ACHN (cell line): Measurements from ENCODE around the gene PLXDC1.

Experiments used
- DNase-seq: peaks from one replicate; pipeline ENCODE4 v3.0.0-alpha.2; 2015
- in situ Hi-C: cut with HindIII; loops from 2 replicates; pipeline ENCODE4 v1.10.0; 2017; ENCODE audit warnings: low sequenced_read_pairs, low pct_ligation_motif_present, low pct_unique_long_range_greater_than_20kb

Gene PLXDC1

DNA sequence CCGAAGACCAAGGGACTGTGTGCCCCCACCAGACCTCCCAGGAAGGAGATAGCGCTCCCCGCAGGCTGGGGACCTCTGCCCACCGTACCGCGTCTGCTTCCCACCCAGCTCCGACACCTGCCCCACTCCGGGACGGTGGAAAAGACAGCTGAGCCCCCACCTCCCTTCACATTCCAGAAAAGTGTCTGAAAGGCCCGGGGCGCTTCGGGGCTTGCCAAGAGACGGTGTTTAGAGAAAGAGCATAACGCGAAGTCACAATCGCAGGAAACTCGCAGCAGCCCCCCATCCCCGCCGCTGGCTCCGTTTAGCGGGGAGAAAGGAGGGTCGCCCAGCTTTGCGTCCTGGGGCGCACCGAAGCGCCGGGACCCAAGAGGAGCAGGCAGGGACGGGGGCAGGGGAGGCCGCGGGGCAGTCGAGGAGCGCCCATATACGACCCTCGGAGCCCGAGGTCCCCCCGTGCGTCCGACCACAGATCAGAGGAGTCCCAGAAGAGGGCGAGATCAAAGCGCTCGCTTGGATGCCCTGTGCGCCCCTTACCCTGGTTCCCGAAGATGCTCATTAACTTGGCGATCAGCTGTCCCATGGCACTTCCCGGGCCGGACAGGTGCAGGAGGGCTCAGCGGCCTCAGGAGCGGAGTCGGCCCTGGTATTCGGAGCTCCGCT is 13.9 kb upstream of the PLXDC1 start:
- no peak for DNase-seq
- in situ Hi-C loops: no loop called here

DNA sequence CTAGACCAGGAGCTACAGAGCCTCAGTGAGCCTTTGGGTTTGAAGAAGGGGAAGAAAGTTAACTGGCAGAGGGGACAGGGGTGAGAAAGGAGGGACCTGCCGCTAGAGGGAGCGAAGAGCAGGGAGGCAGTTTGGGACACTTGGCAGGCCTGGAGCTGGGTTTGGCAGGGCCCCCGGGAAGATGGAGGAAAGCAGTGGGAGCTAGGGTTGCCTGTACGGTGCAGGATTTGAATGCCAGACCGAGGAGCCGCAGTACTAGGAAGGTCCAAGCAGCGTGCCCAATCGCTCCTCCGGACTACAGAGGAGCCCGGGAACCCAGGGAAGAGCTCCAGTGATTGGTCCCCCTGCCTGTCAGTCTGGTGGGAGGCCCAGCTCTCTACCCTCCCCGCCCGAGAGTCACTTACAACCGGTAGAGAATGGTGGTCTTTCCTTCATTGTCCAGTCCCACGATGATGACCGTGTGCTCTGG is 13.3 kb upstream of the PLXDC1 start:
- peak; percentile 83 for DNase-seq
- in situ Hi-C loops: no loop called here

DNA sequence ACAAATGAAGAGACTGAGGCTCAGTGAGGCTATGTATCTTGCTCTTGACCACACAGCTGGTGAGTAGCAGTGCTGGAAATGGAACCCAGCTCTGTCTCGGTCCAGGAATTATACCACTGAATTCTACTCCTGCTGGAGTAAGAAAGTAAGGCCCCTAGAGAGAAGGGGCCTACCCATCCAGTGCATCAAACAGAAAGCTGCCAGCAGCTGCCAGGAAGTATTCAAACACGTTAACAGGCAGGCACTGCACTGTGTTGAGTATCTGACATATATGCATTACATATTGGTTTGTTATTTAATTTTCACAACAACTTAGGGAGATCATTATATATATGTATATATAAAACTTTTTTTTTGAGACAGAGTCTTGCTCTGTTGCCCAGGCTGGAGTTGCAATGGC is 10.5 kb upstream of the PLXDC1 start:
- in situ Hi-C loops: no loop called here
- DNase-seq: no peak

DNA sequence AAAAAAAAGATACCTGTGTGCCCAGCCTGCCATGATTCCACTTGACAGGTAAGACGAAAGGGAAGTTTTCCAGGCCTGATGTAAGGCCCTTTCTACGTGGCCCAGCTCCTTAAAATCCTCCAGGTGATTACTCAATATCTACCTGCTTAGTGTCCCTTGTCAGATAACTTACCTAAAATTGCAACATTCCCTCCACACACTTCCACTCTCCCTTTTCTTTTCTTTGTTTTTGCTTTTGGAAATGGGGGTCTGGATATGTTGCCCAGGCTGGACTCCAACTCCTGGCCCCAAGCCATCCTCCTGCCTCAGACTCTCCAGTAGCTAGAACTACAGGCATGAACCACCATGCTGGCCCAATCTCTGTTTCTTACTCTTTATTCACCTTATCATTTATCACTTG is 7.2 kb upstream of the PLXDC1 start:
- in situ Hi-C loops: no loop called here
- DNase-seq: no peak

DNA sequence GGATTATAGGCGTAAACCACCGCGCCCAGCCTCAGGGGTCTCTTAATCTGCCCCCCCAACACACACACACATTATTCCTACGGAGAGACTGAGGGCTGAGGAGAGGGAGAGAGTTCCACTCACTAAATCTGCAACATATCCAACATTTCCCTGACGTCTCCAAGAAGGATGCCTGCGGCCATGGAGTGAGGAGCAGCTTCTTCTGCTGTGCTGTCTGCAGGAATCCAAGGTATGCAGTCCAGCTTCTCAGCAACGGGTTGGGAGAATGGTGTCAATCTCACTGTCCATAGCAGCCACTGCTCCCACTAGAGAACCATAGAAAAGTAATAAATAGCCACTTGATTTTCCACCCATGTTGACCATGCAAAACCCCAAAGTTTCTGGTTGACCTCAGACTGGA is 5.1 kb upstream of the PLXDC1 start:
- no peak for DNase-seq
- in situ Hi-C loops: no loop called here

GRCh38 chr17:39155654-39156053 is 4.2 kb upstream of the PLXDC1 start:
- in situ Hi-C loops: no loop called here
- DNase-seq: no peak

DNA sequence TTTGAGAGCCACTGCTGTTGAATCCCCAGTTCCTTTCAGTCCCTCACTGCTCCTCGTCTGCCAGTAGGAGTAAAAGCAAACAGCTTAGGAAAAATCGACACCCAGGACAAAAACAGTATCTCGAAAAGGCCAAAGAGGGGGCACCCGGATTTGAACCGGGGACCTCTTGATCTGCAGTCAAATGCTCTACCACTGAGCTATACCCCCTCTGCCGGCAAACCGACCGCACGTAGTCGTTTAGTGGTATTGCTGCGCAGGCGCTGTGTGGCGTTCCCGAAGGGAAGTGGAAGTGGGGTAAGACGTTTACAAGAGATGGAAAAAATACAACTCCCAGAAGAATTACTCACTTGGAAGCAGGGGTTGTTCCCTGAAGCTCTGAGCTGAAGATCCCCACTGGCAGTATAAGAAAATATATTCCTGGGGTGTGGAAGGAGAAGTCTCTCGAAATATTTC is 2.2 kb upstream of the PLXDC1 start:
- in situ Hi-C loops: no loop called here
- peak; percentile 86 for DNase-seq

DNA sequence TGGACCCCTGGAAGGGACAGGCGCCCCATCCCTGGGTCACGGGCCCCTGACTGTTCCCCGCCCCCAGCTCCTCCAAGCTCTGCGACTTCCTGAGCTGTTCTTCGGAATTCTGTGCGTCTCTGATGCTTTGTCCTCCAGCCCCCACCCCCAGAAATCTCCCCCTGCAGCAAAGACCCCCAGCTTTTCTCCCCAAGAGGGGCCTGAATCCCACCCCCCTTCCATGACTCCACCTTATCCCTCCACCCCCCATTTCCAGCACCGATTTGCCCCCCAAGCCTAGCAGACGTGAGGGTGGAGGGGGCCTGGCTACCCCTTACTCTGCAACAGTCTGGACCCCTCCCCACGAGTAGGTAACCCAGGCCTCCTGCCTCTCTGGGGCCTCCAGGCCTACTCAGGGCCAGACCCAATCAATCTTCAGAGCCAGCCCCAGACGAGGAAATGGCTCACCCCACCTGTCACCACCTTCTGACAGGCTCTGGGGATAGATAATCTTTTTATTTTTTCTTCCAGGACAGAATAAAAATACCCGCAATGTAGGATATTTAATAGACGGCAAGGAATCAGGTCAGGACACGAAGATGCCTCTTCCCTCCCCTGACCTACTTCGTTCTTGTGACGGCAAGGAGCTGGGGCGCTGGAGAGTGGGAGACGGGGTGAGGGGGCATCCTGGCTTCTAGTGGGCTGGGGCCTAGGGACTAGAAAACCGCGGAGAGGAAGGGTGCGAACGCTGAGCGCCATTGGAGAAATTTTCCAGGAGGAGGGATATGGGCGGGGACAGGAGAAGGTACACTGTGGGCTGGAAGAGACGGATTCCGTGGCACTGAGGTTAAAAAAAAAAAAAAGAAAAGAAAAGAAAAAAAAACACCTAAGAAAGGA is 744 bp upstream of the PLXDC1 start:
- peak; percentile 62 for DNase-seq
- in situ Hi-C loops: no loop called here

DNA sequence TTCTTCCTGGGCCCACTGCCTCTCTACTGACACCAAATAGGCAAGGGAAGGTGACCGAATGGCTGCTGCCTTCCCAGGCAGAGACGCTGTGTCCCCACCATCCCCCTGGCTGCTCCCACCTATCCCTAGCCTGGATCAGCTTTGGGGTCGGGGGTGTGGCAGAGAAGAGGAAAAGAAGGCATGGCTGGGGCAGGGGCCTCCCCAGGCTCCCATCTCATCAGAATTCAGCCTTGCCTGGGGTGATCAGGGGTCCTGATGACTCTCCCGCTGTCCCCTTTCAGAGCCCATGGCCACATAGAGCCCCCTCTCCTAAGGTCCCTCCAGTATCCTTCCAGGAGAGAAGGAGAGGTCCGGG is 665 bp downstream of the PLXDC1 start:
- in situ Hi-C loops: no loop called here

DNA sequence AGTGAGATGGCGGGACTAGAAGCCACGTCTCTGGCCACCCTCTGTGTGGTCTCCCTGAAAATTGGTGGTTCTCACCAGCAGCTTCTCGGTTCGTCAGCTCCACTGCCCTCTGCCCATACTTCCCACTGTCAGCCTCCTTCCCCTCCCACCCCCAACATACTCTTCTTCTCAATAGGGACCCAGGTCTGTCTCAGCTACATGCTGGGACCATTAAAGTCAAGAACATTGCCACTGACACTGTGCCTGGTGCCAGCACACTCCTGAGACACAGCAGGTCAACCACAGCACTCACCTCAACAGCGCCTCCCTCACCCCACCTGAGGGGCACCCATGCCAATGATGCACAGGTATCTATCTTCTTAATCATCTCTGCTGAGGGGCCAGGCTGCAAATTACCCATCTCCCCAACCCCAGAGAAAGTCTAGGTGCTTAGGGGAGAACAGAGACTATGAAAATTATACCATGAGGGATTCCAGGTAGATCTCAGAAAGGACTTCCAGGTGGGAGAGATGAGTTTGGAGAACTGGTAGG is 1.3 kb downstream of the PLXDC1 start:
- in situ Hi-C loops: no loop called here
- no peak for DNase-seq

More for the DNA sequence above, 665 bp downstream of the PLXDC1 start:
- DNase-seq: no peak

DNA sequence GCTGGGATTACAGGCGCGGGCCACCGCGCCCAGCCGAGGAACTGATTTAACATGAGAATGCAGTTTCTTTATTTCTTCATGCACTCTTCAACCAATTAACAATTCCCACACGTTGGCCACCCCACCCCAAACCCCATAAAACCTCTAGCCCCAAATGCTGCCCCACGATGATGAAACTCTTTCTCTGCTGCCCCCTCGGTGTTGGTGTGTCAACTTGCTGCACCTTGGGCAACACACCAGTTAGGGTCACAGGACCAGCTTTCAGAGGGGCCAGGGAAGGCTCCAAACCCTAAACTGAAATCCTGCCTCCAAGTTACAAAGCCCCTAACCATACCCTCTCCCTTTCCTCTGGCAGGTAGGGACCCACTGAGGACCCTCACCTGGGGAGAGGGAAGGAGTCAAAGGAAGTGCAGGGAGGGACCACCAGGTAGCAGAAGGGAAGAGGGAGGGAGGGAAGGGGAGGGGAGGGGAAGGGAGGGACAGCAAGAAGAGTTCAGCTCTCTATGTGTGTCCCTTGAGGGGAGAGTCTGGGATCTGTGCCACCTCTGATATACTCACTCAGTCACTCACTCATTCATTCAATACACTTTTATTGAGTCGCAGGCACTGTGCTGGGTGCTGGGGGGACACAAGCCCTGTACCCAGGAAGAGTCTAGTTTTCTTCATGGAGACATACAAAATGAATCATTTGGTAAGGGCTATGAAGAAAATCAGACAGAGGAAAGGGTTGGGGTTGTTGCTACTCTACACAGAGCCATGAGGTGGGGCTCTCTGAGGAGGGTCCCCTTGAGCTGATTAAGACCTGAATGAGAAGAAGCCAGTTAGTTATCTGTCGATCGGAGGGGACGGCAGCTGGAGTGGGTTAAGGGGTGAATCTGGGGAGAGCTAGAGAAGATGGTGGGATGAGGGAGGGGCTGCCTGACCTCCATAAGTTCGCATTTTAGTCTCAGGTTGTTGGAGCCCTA is 3.9 kb downstream of the PLXDC1 start:
- no peak for DNase-seq
- in situ Hi-C loops: no loop called here

GRCh38 chr17:39146273-39146672 is 5.2 kb downstream of the PLXDC1 start:
- no peak for DNase-seq
- in situ Hi-C loops: no loop called here

GRCh38 chr17:39145143-39145542 is 6.3 kb downstream of the PLXDC1 start:
- in situ Hi-C loops: no loop called here
- DNase-seq: no peak

DNA sequence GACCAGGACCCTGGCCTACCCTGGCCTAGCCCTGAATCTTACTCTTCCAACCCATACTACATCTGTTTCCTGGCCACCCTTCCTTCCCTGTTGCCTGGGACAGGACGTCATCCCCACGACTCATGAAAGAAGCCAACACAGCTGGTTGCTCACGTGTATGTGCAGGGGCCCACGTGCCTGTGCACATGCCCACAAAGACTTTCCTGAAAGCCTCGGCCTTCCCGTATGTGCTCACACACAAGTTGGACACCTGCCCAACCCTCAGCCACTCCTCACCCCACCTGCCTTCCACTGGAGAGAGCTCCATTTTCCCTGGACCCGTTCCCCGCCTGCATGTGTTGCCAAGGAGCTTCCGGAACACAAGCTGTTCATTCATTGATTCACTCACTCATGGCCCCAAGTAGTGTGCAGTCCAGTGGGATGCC is 7.0 kb downstream of the PLXDC1 start:
- in situ Hi-C loops: no loop called here
- no peak for DNase-seq

DNA sequence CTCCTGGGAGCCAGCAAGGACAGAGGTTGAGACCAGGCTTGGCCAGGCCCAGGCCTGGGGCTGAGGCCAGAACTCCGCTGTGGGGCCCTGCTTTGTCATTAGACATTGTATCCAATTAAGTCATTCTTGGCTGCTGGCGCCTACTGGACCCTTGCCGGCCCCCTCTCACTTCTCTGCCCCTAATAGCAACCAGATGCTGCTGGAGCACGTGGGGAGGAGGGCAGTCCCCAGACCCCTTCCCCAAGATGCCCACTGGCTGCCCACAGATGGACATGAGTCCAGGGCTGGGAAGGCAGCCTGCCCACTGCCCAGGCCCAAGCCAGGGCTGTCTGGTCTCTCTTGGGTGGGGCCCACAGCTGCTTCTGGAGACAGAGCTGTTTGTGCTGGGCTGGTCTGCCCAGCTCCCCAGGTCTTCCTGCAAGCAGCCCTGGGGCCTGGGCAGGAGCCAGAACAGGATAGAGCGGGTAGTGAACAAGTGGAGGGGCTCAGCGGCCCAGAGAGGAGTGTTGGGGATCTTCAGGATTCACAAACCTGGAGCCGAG is 7.8 kb downstream of the PLXDC1 start:
- DNase-seq: no peak
- in situ Hi-C loops: no loop called here

DNA sequence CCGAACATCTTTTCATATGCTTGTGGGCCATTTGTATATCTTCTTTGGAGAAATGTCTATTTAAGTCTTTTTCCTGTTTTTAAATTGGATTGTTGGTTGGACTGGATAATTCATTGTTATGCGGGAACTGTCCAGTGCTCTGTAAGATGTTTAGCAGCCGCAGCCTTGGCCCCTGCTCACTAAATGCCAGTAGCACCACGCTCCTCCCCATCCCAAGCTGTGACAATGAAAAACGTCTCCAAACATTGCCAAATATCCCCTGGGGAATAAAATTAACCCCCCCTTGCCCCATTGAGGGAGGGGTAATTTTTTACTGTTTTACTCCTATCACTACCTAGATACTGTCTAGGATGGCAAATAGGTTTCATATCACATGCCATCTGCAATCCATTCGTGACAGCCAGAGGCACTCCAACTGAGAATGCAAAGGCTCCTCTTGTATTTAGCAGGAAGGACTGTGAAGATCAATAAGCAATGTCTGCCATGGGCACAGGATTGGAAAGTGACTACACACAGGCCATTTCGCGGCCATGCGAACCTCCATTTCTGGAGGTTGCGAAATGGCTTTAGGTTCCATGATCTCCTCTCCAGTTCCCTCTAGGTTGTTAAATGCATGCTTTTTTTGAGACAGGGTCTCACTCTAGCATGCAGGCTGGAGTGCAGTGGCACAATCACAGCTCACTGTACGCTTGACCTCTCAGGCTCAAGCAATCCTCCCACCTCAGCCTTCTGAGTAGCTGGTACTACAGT is 9.3 kb downstream of the PLXDC1 start:
- in situ Hi-C loops: no loop called here
- no peak for DNase-seq

DNA sequence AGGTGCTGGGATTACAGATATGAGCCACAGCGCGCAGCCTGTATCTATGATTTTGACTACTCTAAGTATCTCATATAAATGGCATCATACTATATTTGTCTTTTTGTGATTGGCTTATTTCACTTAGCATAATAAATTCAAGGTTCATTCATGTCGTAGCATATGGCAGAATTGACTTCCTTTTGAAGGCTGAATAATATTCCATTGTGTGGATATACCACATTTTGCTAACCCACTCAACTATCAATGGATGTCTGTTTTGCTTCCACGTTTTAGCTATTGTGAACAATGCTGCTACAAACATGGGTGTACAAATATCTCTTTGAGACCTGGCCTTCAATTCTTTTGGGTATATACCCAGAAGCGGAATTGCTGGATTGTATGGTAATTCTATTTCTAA is 10.1 kb downstream of the PLXDC1 start:
- no peak for DNase-seq
- in situ Hi-C loops: no loop called here

DNA sequence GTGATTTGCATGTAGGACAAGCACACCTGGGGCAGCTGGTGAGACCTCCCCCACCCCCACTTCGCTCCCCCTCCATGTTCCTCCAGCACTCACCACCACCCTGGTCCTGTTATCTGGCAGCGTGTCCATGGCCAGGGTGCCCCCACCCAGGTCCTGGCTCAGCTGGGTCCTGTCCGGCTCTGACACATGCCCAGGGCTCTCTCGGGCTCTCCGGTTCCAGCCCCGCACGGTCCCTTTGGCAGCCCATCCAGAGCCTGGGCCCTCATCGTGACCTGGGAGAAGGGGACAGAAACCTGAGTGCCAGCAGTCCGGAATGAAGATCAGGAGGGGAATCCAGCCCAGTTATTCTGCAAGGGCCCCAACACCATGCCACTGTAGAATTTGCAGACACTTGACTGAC is 11.9 kb downstream of the PLXDC1 start:
- in situ Hi-C loops: no loop called here

More for the DNA sequence above, 11.9 kb downstream of the PLXDC1 start:
- DNase-seq: no peak
